Hepatocyte (in vitro differentiated cells): Measurements from ENCODE around the gene SMAP1. TPM values are rescaled to one million over a fixed set of nuclear protein-coding genes. Genes with fewer than 3 reads are reported as not detected.

Experiments used
- DNase-seq: peaks from one replicate; pipeline ENCODE4 v3.0.0-alpha.2; 2016; ENCODE audit warnings: low spot score
- H2AFZ ChIP-seq: fragments of 200-600 bp; sonication (generic); 2 replicates; pipeline ENCODE4 v1.6.0; 2016; ENCODE audit warnings: antibody characterized with exemption, mild to moderate bottlenecking
- H3K27ac ChIP-seq: fragments of 200-600 bp; sonication (generic); 2 replicates; pipeline ENCODE4 v1.5.1; 2016; ENCODE audit warnings: mild to moderate bottlenecking
- H3K27me3 ChIP-seq: fragments of 200-600 bp; sonication (generic); 2 replicates; pipeline ENCODE4 v1.6.1; 2016
- H3K36me3 ChIP-seq: fragments of 200-600 bp; sonication (generic); replicated peaks from 2 replicates; pipeline ENCODE4 v1.5.1; 2016; ENCODE audit warnings: low read depth; ENCODE audit not compliant: insufficient read depth
- H3K4me1 ChIP-seq: fragments of 200-600 bp; sonication (generic); 2 replicates; pipeline ENCODE4 v1.5.1; 2016; ENCODE audit warnings: mild to moderate bottlenecking, moderate library complexity; ENCODE audit not compliant: insufficient read depth
- H3K4me2 ChIP-seq: fragments of 200-600 bp; sonication (generic); 2 replicates; pipeline ENCODE4 v1.6.0; 2016
- H3K4me3 ChIP-seq: fragments of 200-600 bp; sonication (generic); 2 replicates; pipeline ENCODE4 v1.5.1; 2016; ENCODE audit warnings: mild to moderate bottlenecking
- H3K79me2 ChIP-seq: fragments of 200-600 bp; sonication (generic); 2 replicates; pipeline ENCODE4 v1.6.0; 2017; ENCODE audit warnings: mild to moderate bottlenecking
- H3K9me2 ChIP-seq: fragments of 200-600 bp; sonication (generic); replicated peaks from 2 replicates; pipeline ENCODE4 v1.6.0; 2017; ENCODE audit warnings: mild to moderate bottlenecking; ENCODE audit not compliant: insufficient read depth
- H3K9me3 ChIP-seq: fragments of 200-600 bp; sonication (generic); 2 replicates; pipeline ENCODE4 v1.5.1; 2016; ENCODE audit warnings: low read depth, mild to moderate bottlenecking
- H4K20me1 ChIP-seq: fragments of 200-600 bp; sonication (generic); 2 replicates; pipeline ENCODE4 v1.6.0; 2016; ENCODE audit warnings: mild to moderate bottlenecking; ENCODE audit not compliant: insufficient read depth, poor library complexity, severe bottlenecking
- CTCF ChIP-seq: fragments of 200-600 bp; sonication (generic); IDR thresholded peaks from 2 replicates; pipeline ENCODE4 v1.5.1; 2016; ENCODE audit warnings: antibody characterized with exemption, mild to moderate bottlenecking; ENCODE audit not compliant: poor library complexity
- EZH2 ChIP-seq: fragments of 200-600 bp; sonication (generic); IDR thresholded peaks from 2 replicates; pipeline ENCODE4 v1.6.1; 2016; ENCODE audit warnings: antibody characterized with exemption, mild to moderate bottlenecking, borderline replicate concordance
- EZH2phosphoT487 ChIP-seq: fragments of 200-600 bp; sonication (generic); IDR thresholded peaks from one replicate; pipeline ENCODE4 v1.6.1; 2018; ENCODE audit warnings: antibody characterized with exemption, mild to moderate bottlenecking, low read depth, moderate library complexity; ENCODE audit not compliant: unreplicated experiment, severe bottlenecking
- WGBS: methylation state at CpG from one replicate; pipeline ENCODE4 v1.1.6; 2016; ENCODE audit warnings: low lambda C conversion rate; ENCODE audit errors: missing lambda C conversion rate; 5-methylcytosine and 5-hydroxymethylcytosine counted together
- polyA plus RNA-seq: library from polyadenylated mRNA; unstranded; fragments of >200 nt; fragmentation: Nextera tagmentation; extraction: Ambion mirVana; gene quantifications from 2 replicates; pipeline ENCODE4 v1.2.1, GENCODE V29; 2016
- total RNA-seq: library from RNA; depleted of rRNA; stranded (reverse); fragments of >200 nt; gene quantifications from 2 replicates; pipeline ENCODE4 v1.2.3, GENCODE V29; 2014

The SMAP1 gene
- total and polyA plus RNA-seq, 2 experiments from 2014 or later: 28.2 to 42.4 TPM

GRCh38 chr6:70849348-70850069 is 181.8 kb downstream of the SMAP1 start:
- Histone ChIP-seq H3K9me2 (no peaks in the 10 kb centered on the region), H3K4me1 (peaks cover 6% of the 10 kb centered on the region), H3K9me3 (no peaks in the 10 kb centered on the region), H3K36me3 (no peaks in the 10 kb centered on the region), H2AFZ (no peak overlapping the region), H3K4me2 (no peak overlapping the region), H3K27me3 (no peaks in the 10 kb centered on the region), H3K4me3 (no peak overlapping the region), H3K79me2 (no peaks in the 10 kb centered on the region), H3K27ac (peak overlapping the region; percentile 10), H4K20me1 (no peaks in the 10 kb centered on the region)
- 76% methylated on average over 1 of the region's 1 CpG for WGBS
- DNase-seq: peak; percentile 10
- TF ChIP-seq EZH2 (no peak), CTCF (no peak), EZH2phosphoT487 (no peak)

GRCh38 chr6:70852667-70853246 is 185.1 kb downstream of the SMAP1 start:
- Histone ChIP-seq H3K4me1 (peaks cover 6% of the 10 kb centered on the region), H3K79me2 (no peaks in the 10 kb centered on the region), H3K27ac (no peak overlapping the region), H3K36me3 (no peaks in the 10 kb centered on the region), H3K27me3 (no peaks in the 10 kb centered on the region), H3K4me3 (no peak overlapping the region), H3K9me3 (no peaks in the 10 kb centered on the region), H2AFZ (no peak overlapping the region), H3K4me2 (no peak overlapping the region), H3K9me2 (no peaks in the 10 kb centered on the region), H4K20me1 (no peaks in the 10 kb centered on the region)
- DNase-seq: no peak
- TF ChIP-seq EZH2: no peak
- TF ChIP-seq CTCF: no peak
- TF ChIP-seq EZH2phosphoT487: no peak

- H4K20me1 ChIP-seq: no peaks in the 10 kb centered on the region
- 93% methylated on average over 5 of the region's 5 CpGs for WGBS
- no peak overlapping the region for H3K27ac ChIP-seq
- no peak overlapping the region for H2AFZ ChIP-seq
- no peak for DNase-seq
- H3K27me3 ChIP-seq: no peaks in the 10 kb centered on the region
- no peaks in the 10 kb centered on the region for H3K36me3 ChIP-seq
- H3K9me2 ChIP-seq: no peaks in the 10 kb centered on the region
- no peak for TF ChIP-seq EZH2phosphoT487
- TF ChIP-seq EZH2: no peak
- TF ChIP-seq CTCF: no peak
- no peaks in the 10 kb centered on the region for H3K79me2 ChIP-seq
- no peaks in the 10 kb centered on the region for H3K4me1 ChIP-seq
- H3K9me3 ChIP-seq: no peaks in the 10 kb centered on the region
- no peak overlapping the region for H3K4me3 ChIP-seq
- no peak overlapping the region for H3K4me2 ChIP-seq
These were observed 189.8 kb downstream of the SMAP1 start for GRCh38 chr6:70857387-70858077.
